H9 (cell line): ENCODE data around the gene ACACB. TPM values are rescaled to one million over a fixed set of nuclear protein-coding genes. Genes with fewer than 3 reads are reported as not detected.

Experiments
- DNase-seq: peaks from one replicate; pipeline ENCODE4 v3.0.0-alpha.2; 2017
- H2AFZ ChIP-seq: one replicate; pipeline ENCODE4 v1.6.1; 2013; ENCODE audit warnings: mild to moderate bottlenecking, low read length, control low read depth, moderate library complexity
- H2AK5ac ChIP-seq: 2 replicates; pipeline ENCODE4 v1.6.1; 2013; ENCODE audit warnings: low read length, control low read depth, mixed read lengths; ENCODE audit not compliant: insufficient read length
- H2BK120ac ChIP-seq: one replicate; pipeline ENCODE4 v1.6.1; 2013; ENCODE audit warnings: low read depth, mild to moderate bottlenecking, low read length, control low read depth, inconsistent platforms; ENCODE audit not compliant: poor library complexity, severe bottlenecking
- H2BK12ac ChIP-seq: 2 replicates; pipeline ENCODE4 v1.6.1; 2013; ENCODE audit warnings: low read length, control low read depth, mixed read lengths, low read depth; ENCODE audit not compliant: insufficient read length
- H2BK15ac ChIP-seq: 2 replicates; pipeline ENCODE4 v1.6.1; 2013; ENCODE audit warnings: low read depth, low read length, control low read depth
- H2BK20ac ChIP-seq: one replicate; pipeline ENCODE4 v1.6.1; 2013; ENCODE audit warnings: low read depth, mild to moderate bottlenecking, low read length, control low read depth, inconsistent platforms; ENCODE audit not compliant: poor library complexity, severe bottlenecking
- H2BK5ac ChIP-seq: 2 replicates; pipeline ENCODE4 v1.6.1; 2013; ENCODE audit warnings: low read length, control low read depth, mixed read lengths; ENCODE audit not compliant: insufficient read length
- H3K14ac ChIP-seq: 2 replicates; pipeline ENCODE4 v1.6.1; 2013; ENCODE audit warnings: low read length, control low read depth; ENCODE audit not compliant: insufficient read depth
- H3K18ac ChIP-seq: 2 replicates; pipeline ENCODE4 v1.6.1; 2013; ENCODE audit warnings: low read depth, mild to moderate bottlenecking, mixed read lengths, low read length, control low read depth; ENCODE audit not compliant: insufficient read length
- H3K23ac ChIP-seq: 2 replicates; pipeline ENCODE4 v1.6.1; 2013; ENCODE audit warnings: low read length, control low read depth, mixed read lengths, low read depth; ENCODE audit not compliant: insufficient read length
- H3K23me2 ChIP-seq: 2 replicates; pipeline ENCODE4 v1.6.1; 2013; ENCODE audit warnings: low read depth, mild to moderate bottlenecking, mixed read lengths, low read length, control low read depth; ENCODE audit not compliant: insufficient read length, poor library complexity, severe bottlenecking
- H3K27ac ChIP-seq: 2 replicates; pipeline ENCODE4 v1.5.1; 2013; ENCODE audit warnings: low read length, control low read depth, mixed read lengths, low read depth; ENCODE audit not compliant: insufficient read length
- H3K27me3 ChIP-seq: 2 replicates; pipeline ENCODE4 v1.6.1; 2013; ENCODE audit warnings: low read length, control low read depth, inconsistent platforms; ENCODE audit not compliant: insufficient read depth
- H3K4ac ChIP-seq: 2 replicates; pipeline ENCODE4 v1.6.1; 2013; ENCODE audit warnings: low read depth, mild to moderate bottlenecking, control low read depth, inconsistent platforms, low read length, moderate library complexity
- H3K4me1 ChIP-seq: 2 replicates; pipeline ENCODE4 v1.6.1; 2013; ENCODE audit warnings: low read length, control low read depth, inconsistent platforms; ENCODE audit not compliant: insufficient read depth
- H3K4me2 ChIP-seq: 2 replicates; pipeline ENCODE4 v1.6.1; 2013; ENCODE audit warnings: low read length, control low read depth, mixed read lengths; ENCODE audit not compliant: insufficient read length, insufficient read depth
- H3K56ac ChIP-seq: 2 replicates; pipeline ENCODE4 v1.6.1; 2013; ENCODE audit warnings: low read depth, mild to moderate bottlenecking, mixed read lengths, low read length, control low read depth; ENCODE audit not compliant: insufficient read length
- H3K79me1 ChIP-seq: 2 replicates; pipeline ENCODE4 v1.6.1; 2013; ENCODE audit warnings: low read depth, mild to moderate bottlenecking, moderate library complexity, low read length, control low read depth, inconsistent platforms; ENCODE audit not compliant: insufficient read depth, poor library complexity, severe bottlenecking
- H3K79me2 ChIP-seq: 2 replicates; pipeline ENCODE4 v1.6.1; 2013; ENCODE audit warnings: low read length, control low read depth, inconsistent platforms; ENCODE audit not compliant: insufficient read depth
- H3K9ac ChIP-seq: 2 replicates; pipeline ENCODE4 v1.6.1; 2013; ENCODE audit warnings: low read length, control low read depth, mixed read lengths; ENCODE audit not compliant: insufficient read length; ENCODE audit errors: extremely low read depth
- H3K9me3 ChIP-seq: one replicate; pipeline ENCODE4 v1.6.1; 2013; ENCODE audit warnings: low read depth, low read length, inconsistent platforms; ENCODE audit not compliant: control insufficient read depth
- H3T11ph ChIP-seq: one replicate; pipeline ENCODE4 v1.6.1; 2013; ENCODE audit warnings: mild to moderate bottlenecking, low read length, control low read depth, inconsistent platforms
- H4K20me1 ChIP-seq: one replicate; pipeline ENCODE4 v1.6.1; 2013; ENCODE audit not compliant: control insufficient read depth, insufficient read length, insufficient read depth
- H4K5ac ChIP-seq: 2 replicates; pipeline ENCODE4 v1.6.1; 2013; ENCODE audit warnings: low read depth, mild to moderate bottlenecking, mixed read lengths, low read length, control low read depth; ENCODE audit not compliant: insufficient read length
- H4K8ac ChIP-seq: replicated peaks from 2 replicates; pipeline ENCODE4 v1.6.1; 2013; ENCODE audit warnings: low read length, control low read depth, mixed read lengths, low read depth; ENCODE audit not compliant: insufficient read length
- H4K91ac ChIP-seq: 2 replicates; pipeline ENCODE4 v1.6.1; 2013; ENCODE audit warnings: low read depth, mild to moderate bottlenecking, moderate library complexity, mixed read lengths, low read length, control low read depth; ENCODE audit not compliant: insufficient read length
- H3K27ac Mint-ChIP-seq, 3 experiments: 2 replicates in 2 of 3; 3 replicates in 1 of 3; pipeline ENCODE4 v1.8.0; 2020 to 2021; ENCODE audit warnings: mixed read lengths in 3 of 3, mild to moderate bottlenecking in 1 of 3, moderate library complexity in 1 of 3
- H3K27me3 Mint-ChIP-seq: 2 replicates; pipeline ENCODE4 v1.8.0; 2021; ENCODE audit warnings: low read depth, mild to moderate bottlenecking, moderate library complexity, mixed read lengths
- H3K36me3 Mint-ChIP-seq, 3 experiments: 2 replicates in 2 of 3; 3 replicates in 1 of 3; pipeline ENCODE4 v1.8.0; 2020 to 2021; ENCODE audit warnings: low read depth in 3 of 3, mixed read lengths in 3 of 3; ENCODE audit not compliant: insufficient read depth in 1 of 3
- H3K4me1 Mint-ChIP-seq, 2 experiments: 2 replicates each; pipeline ENCODE4 v1.8.0; 2020; ENCODE audit warnings: mixed read lengths in 2 of 2
- H3K4me3 Mint-ChIP-seq, 2 experiments: 2 replicates in 1 of 2; 3 replicates in 1 of 2; pipeline ENCODE4 v1.8.0; 2020 to 2021; ENCODE audit warnings: mild to moderate bottlenecking in 2 of 2, mixed read lengths in 2 of 2, moderate library complexity in 1 of 2
- H3K9me3 Mint-ChIP-seq, 2 experiments: 2 replicates in 1 of 2; 3 replicates in 1 of 2; pipeline ENCODE4 v1.8.0; 2020; ENCODE audit warnings: mild to moderate bottlenecking in 2 of 2, mixed read lengths in 2 of 2, moderate library complexity in 1 of 2
- CTCF ChIP-seq: fragments of 200-600 bp; sonication (generic); conservative IDR thresholded peaks from 3 replicates; pipeline ENCODE4 v1.8.0; 2021; ENCODE audit warnings: antibody characterized with exemption, mild to moderate bottlenecking
- WGBS: extraction: QIAGEN DNeasy Blood & Tissue Kit; methylation state at CpG from one replicate; pipeline ENCODE4 v1.1.7; 2013; ENCODE audit warnings: missing lambda C conversion rate, low lambda C conversion rate, mixed read lengths; ENCODE audit not compliant: insufficient read length; ENCODE audit errors: extremely low coverage; 5-methylcytosine and 5-hydroxymethylcytosine counted together
- total RNA-seq: library from RNA; stranded (reverse); gene quantifications from 2 replicates; pipeline ENCODE4 v1.2.1, GENCODE V29; 2021

ACACB gene
- total RNA-seq, 1 experiment from 2014 or later, result 14.2 TPM

GRCh38 chr12:109228664-109229063, 112.3 kb downstream of the ACACB start:
- Mint-ChIP-seq H3K36me3 (peaks cover 6 to 33% (median 10%) of the 10 kb centered on the region in 3 experiments; a peak in 5 of 7 replicates), H3K27ac (no peak overlapping the region), H3K9me3 (no peaks in the 10 kb centered on the region), H3K4me3 (no peak overlapping the region), H3K4me1 (no peaks in the 10 kb centered on the region; a peak in 1 of 4 replicates), H3K27me3 (no peaks in the 10 kb centered on the region)
- Histone ChIP-seq H3K23ac (no peak overlapping the region), H2AFZ (no peak overlapping the region), H3K9ac (no peak overlapping the region), H2BK120ac (no peak overlapping the region), H3K18ac (no peak overlapping the region), H3K9me3 (no peaks in the 10 kb centered on the region), H3K79me1 (no peaks in the 10 kb centered on the region), H3K56ac (no peak overlapping the region), H2AK5ac (no peak overlapping the region), H2BK12ac (no peak overlapping the region), H4K20me1 (no peaks in the 10 kb centered on the region), H2BK20ac (no peak overlapping the region), H4K91ac (no peak overlapping the region), H3K4me2 (no peak overlapping the region), H3K79me2 (no peaks in the 10 kb centered on the region), H3K4ac (no peak overlapping the region), H3K4me1 (no peaks in the 10 kb centered on the region), H3K27me3 (no peaks in the 10 kb centered on the region), H3K23me2 (no peaks in the 10 kb centered on the region), H2BK15ac (no peak overlapping the region), H3K27ac (no peak overlapping the region), H4K8ac (no peak overlapping the region), H4K5ac (no peak overlapping the region), H3K14ac (no peak overlapping the region), H2BK5ac (no peak overlapping the region), H3T11ph (no peak overlapping the region)
- no peak for DNase-seq
- no CpG with 5 or more reads among the region's 4 CpGs for WGBS
- TF ChIP-seq CTCF, result no peak
